ENCODE measurements around the gene PTPRK.

Gene PTPRK

GRCh38 chr6:127967708-127968107 is 552.7 kb downstream of the PTPRK start:
- H3K36me3 ChIP-seq (ENCODE audit: control insufficient read depth, insufficient read depth, low read length) = no peaks in the 10 kb centered on the region
- H3K27me3 ChIP-seq (ENCODE audit: control insufficient read depth, insufficient read depth, low read length) = no peaks in the 10 kb centered on the region
- no peaks in the 10 kb centered on the region for H3K79me2 ChIP-seq
- no peaks in the 10 kb centered on the region for H3K4me1 ChIP-seq
- no peak for TF ChIP-seq CTCF (IDR thresholded peaks at IDR 0.05)
- no peak overlapping the region for H3K4me3 ChIP-seq (ENCODE audit: low read depth, low read length)
- no peak overlapping the region for H3K4me2 ChIP-seq (ENCODE audit: low read length)
- no peak overlapping the region for H2AFZ ChIP-seq
- no peak overlapping the region for H3K9ac ChIP-seq
- no peak overlapping the region for H3K27ac ChIP-seq
- H3K9me3 ChIP-seq (ENCODE audit: control insufficient read depth, low read length) = no peaks in the 10 kb centered on the region

DNA sequence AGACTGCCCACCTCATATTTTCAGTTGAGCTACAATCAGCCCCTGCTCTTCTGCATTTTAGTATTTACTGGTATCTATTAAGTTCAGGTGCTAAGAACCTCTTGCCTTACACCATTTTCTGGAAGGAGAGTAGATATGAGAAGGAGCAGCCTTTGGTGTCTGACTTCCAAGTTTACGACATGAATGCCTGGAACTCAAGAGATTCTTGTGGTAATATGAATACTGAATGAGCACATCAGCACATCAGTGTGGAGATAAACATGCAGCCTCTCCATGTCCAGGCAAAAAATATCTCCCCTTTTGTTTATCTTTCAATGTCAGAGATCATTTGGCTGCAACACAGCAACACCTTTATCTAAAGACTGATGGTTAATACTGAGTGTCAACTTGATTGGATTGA is 553.8 kb downstream of the PTPRK start:
- Histone ChIP-seq H3K9ac (no peak overlapping the region), H3K27ac (no peak overlapping the region), H3K4me1 (no peaks in the 10 kb centered on the region), H3K9me3 (ENCODE audit: control insufficient read depth, low read length) (no peaks in the 10 kb centered on the region), H3K27me3 (ENCODE audit: control insufficient read depth, insufficient read depth, low read length) (no peaks in the 10 kb centered on the region), H3K36me3 (ENCODE audit: control insufficient read depth, insufficient read depth, low read length) (no peaks in the 10 kb centered on the region), H3K79me2 (no peaks in the 10 kb centered on the region), H2AFZ (no peak overlapping the region), H3K4me2 (ENCODE audit: low read length) (no peak overlapping the region), H3K4me3 (ENCODE audit: low read depth, low read length) (no peak overlapping the region)
- no peak for TF ChIP-seq CTCF (IDR thresholded peaks at IDR 0.05)

- TF ChIP-seq CTCF (IDR thresholded peaks at IDR 0.05) = no peak
These were observed 556.9 kb downstream of the PTPRK start for GRCh38 chr6:127963495-127963894.

GRCh38 chr6:127959869-127960268 is 560.5 kb downstream of the PTPRK start:
- Histone ChIP-seq H3K4me1 (no peaks in the 10 kb centered on the region), H2AFZ (no peak overlapping the region), H3K9me3 (ENCODE audit: control insufficient read depth, low read length) (no peaks in the 10 kb centered on the region)

More at GRCh38 chr6:127963495-127963894, 556.9 kb downstream of the PTPRK start:
- H3K27me3 ChIP-seq (ENCODE audit: control insufficient read depth, insufficient read depth, low read length) = no peaks in the 10 kb centered on the region
- no peaks in the 10 kb centered on the region for H3K9me3 ChIP-seq (ENCODE audit: control insufficient read depth, low read length)
- no peaks in the 10 kb centered on the region for H3K4me1 ChIP-seq
- no peaks in the 10 kb centered on the region for H3K79me2 ChIP-seq
- H3K27ac ChIP-seq = no peak overlapping the region
- no peak overlapping the region for H3K4me3 ChIP-seq (ENCODE audit: low read depth, low read length)
- H3K36me3 ChIP-seq (ENCODE audit: control insufficient read depth, insufficient read depth, low read length) = no peaks in the 10 kb centered on the region
- H2AFZ ChIP-seq = no peak overlapping the region
- H3K9ac ChIP-seq = no peak overlapping the region
- H3K4me2 ChIP-seq (ENCODE audit: low read length) = no peak overlapping the region

More at GRCh38 chr6:127959869-127960268, 560.5 kb downstream of the PTPRK start:
- Histone ChIP-seq H3K9ac (no peak overlapping the region), H3K27me3 (ENCODE audit: control insufficient read depth, insufficient read depth, low read length) (no peaks in the 10 kb centered on the region), H3K27ac (no peak overlapping the region), H3K36me3 (ENCODE audit: control insufficient read depth, insufficient read depth, low read length) (no peaks in the 10 kb centered on the region), H3K4me2 (ENCODE audit: low read length) (no peak overlapping the region), H3K79me2 (no peaks in the 10 kb centered on the region), H3K4me3 (ENCODE audit: low read depth, low read length) (no peak overlapping the region)
- no peak for TF ChIP-seq CTCF (IDR thresholded peaks at IDR 0.05)

Data from parathyroid adenoma (tissue), 2 donors.